ENCODE data around the gene SUSD1. TPM values are rescaled to one million over a fixed set of nuclear protein-coding genes. Genes with fewer than 3 reads are reported as not detected.

The SUSD1 gene
- total RNA-seq, 1 donor from 2014 or later = 19.9 TPM

- Mint-ChIP-seq H3K9me3 (ENCODE audit: unreplicated experiment) (no peaks in the 10 kb centered on the region), H3K4me1 (ENCODE audit: low read depth, unreplicated experiment) (no peaks in the 10 kb centered on the region), H3K36me3 (ENCODE audit: unreplicated experiment) (peaks cover 3% of the 10 kb centered on the region), H3K4me3 (ENCODE audit: unreplicated experiment) (no peak overlapping the region), H3K27ac (ENCODE audit: unreplicated experiment) (no peak overlapping the region), H3K27me3 (ENCODE audit: unreplicated experiment) (peaks cover 3% of the 10 kb centered on the region)
- no peak for DNase-seq
- TF ChIP-seq CTCF (IDR thresholded peaks at IDR 0.05; ENCODE audit: partially characterized antibody, unreplicated experiment) = no peak
Measured at GRCh38 chr9:112065806-112066606, 109.1 kb downstream of the SUSD1 start.

DNA sequence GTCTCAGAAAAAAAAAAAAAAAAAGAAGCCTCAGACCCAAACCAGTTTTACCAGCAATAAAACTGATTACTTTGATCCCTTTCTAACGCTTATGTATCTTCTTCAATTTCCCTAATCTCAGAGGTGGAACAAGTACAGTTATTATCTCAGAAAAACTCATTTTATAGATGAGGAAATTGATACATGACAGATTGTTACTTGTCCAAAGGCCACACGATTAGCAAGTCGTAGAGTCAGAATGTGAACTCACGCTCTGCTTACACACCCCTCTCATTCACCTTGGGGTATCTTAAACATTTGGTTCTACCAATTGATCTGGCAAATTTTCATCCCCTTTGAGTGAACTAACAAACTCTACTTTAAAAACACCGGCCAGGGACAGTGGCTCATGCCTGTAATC, 110.2 kb downstream of the SUSD1 start:
- TF ChIP-seq CTCF (IDR thresholded peaks at IDR 0.05; ENCODE audit: partially characterized antibody, unreplicated experiment) = no peak
- Mint-ChIP-seq H3K27me3 (ENCODE audit: unreplicated experiment) (peaks cover 3% of the 10 kb centered on the region), H3K36me3 (ENCODE audit: unreplicated experiment) (peaks cover 3% of the 10 kb centered on the region), H3K27ac (ENCODE audit: unreplicated experiment) (no peak overlapping the region), H3K4me3 (ENCODE audit: unreplicated experiment) (no peak overlapping the region), H3K9me3 (ENCODE audit: unreplicated experiment) (no peaks in the 10 kb centered on the region), H3K4me1 (ENCODE audit: low read depth, unreplicated experiment) (no peaks in the 10 kb centered on the region)
- DNase-seq = no peak

GRCh38 chr9:112063586-112063985, 111.5 kb downstream of the SUSD1 start:
- DNase-seq = no peak
- H3K4me3 Mint-ChIP-seq (ENCODE audit: unreplicated experiment) = no peak overlapping the region
- no peak for TF ChIP-seq CTCF (IDR thresholded peaks at IDR 0.05; ENCODE audit: partially characterized antibody, unreplicated experiment)
- H3K36me3 Mint-ChIP-seq (ENCODE audit: unreplicated experiment) = peaks cover 3% of the 10 kb centered on the region
- H3K27ac Mint-ChIP-seq (ENCODE audit: unreplicated experiment) = no peak overlapping the region
- no peaks in the 10 kb centered on the region for H3K4me1 Mint-ChIP-seq (ENCODE audit: low read depth, unreplicated experiment)
- no peaks in the 10 kb centered on the region for H3K9me3 Mint-ChIP-seq (ENCODE audit: unreplicated experiment)
- H3K27me3 Mint-ChIP-seq (ENCODE audit: unreplicated experiment) = peaks cover 3% of the 10 kb centered on the region

- DNase-seq = no peak
- Mint-ChIP-seq H3K36me3 (ENCODE audit: unreplicated experiment) (peaks cover 3% of the 10 kb centered on the region), H3K4me1 (ENCODE audit: low read depth, unreplicated experiment) (no peaks in the 10 kb centered on the region), H3K9me3 (ENCODE audit: unreplicated experiment) (no peaks in the 10 kb centered on the region), H3K27ac (ENCODE audit: unreplicated experiment) (no peak overlapping the region), H3K4me3 (ENCODE audit: unreplicated experiment) (no peak overlapping the region), H3K27me3 (ENCODE audit: unreplicated experiment) (peaks cover 3% of the 10 kb centered on the region)
- TF ChIP-seq CTCF (IDR thresholded peaks at IDR 0.05; ENCODE audit: partially characterized antibody, unreplicated experiment) = no peak
Measured at GRCh38 chr9:112063151-112063550, 111.9 kb downstream of the SUSD1 start.

DNA sequence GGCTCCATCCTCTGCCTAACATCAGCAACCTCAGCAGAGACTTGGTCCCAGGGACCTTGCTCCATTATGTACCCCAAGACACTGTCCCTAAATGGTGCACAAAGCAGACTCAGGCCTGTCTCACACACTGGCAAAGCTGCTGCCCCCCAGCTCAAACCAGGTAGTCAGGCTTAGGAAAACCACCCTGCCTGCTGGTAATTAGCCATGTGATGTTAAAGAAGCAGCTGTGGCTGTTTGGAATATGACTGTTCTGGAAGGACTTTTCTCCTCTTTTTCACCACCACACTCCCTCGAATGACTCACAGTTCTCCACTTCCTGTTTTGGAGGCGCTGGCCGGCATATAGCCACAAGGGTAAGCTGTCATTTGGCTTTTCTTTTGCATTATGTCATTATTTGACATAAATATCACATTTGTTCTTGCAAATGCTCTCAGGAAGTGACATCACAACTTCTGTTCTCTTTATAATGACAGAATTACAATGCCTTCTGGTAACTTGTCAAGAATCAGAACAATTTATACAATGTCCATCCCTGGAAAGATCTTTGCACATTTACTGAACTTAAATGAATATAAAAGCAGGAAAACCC, 113.9 kb downstream of the SUSD1 start:
- no peak for TF ChIP-seq CTCF (IDR thresholded peaks at IDR 0.05; ENCODE audit: partially characterized antibody, unreplicated experiment)
- no peak for DNase-seq
- Mint-ChIP-seq H3K9me3 (ENCODE audit: unreplicated experiment) (no peaks in the 10 kb centered on the region), H3K4me3 (ENCODE audit: unreplicated experiment) (no peak overlapping the region), H3K4me1 (ENCODE audit: low read depth, unreplicated experiment) (no peaks in the 10 kb centered on the region), H3K27ac (ENCODE audit: unreplicated experiment) (no peak overlapping the region), H3K36me3 (ENCODE audit: unreplicated experiment) (peaks cover 11% of the 10 kb centered on the region), H3K27me3 (ENCODE audit: unreplicated experiment) (peaks cover 3% of the 10 kb centered on the region)
